Measurements from ENCODE around the gene CCDC177. TPM values are rescaled to one million over a fixed set of nuclear protein-coding genes. Genes with fewer than 3 reads are reported as not detected.

CCDC177 gene
- total and polyA plus RNA-seq, 4 donors: 0.01 TPM; not detected in 3

GRCh38 chr14:69613312-69614073 is 38.8 kb upstream of the CCDC177 start:
- WGBS, 2 donors: 45 to 69% methylated on average over 4 of the region's 4 CpGs
- Histone ChIP-seq H3K9ac (ENCODE audit: insufficient read depth in 1 of 2, low read length in 2 of 2) (peak overlapping the region in 1 of 2 donors; percentile 86), H3K4me1 (ENCODE audit: control insufficient read depth in 5 of 5, insufficient read depth in 5 of 5, low read length in 5 of 5) (peaks cover 9 to 58% (median 25%) of the 10 kb centered on the region in 5 donors), H3K27ac (ENCODE audit: low read depth in 1 of 2, low read length in 1 of 2) (peak overlapping the region in 1 of 2 donors; percentile 79), H3K27me3 (ENCODE audit: control insufficient read depth in 3 of 3, insufficient read depth in 3 of 3, low read length in 2 of 3) (no peaks in the 10 kb centered on the region), H3K9me3 (ENCODE audit: control insufficient read depth in 4 of 4, insufficient read depth in 3 of 4, low read length in 3 of 4) (no peaks in the 10 kb centered on the region), H3K36me3 (ENCODE audit: control insufficient read depth in 4 of 4, insufficient read depth in 4 of 4, low read length in 4 of 4) (no peaks in the 10 kb centered on the region), H3K4me3 (no peak overlapping the region)
- TF ChIP-seq, protein P1, sequence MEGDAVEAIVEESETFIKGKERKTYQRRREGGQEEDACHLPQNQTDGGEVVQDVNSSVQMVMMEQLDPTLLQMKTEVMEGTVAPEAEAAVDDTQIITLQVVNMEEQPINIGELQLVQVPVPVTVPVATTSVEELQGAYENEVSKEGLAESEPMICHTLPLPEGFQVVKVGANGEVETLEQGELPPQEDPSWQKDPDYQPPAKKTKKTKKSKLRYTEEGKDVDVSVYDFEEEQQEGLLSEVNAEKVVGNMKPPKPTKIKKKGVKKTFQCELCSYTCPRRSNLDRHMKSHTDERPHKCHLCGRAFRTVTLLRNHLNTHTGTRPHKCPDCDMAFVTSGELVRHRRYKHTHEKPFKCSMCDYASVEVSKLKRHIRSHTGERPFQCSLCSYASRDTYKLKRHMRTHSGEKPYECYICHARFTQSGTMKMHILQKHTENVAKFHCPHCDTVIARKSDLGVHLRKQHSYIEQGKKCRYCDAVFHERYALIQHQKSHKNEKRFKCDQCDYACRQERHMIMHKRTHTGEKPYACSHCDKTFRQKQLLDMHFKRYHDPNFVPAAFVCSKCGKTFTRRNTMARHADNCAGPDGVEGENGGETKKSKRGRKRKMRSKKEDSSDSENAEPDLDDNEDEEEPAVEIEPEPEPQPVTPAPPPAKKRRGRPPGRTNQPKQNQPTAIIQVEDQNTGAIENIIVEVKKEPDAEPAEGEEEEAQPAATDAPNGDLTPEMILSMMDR (IDR thresholded peaks at IDR 0.05; ENCODE audit: control extremely low read depth, extremely low read depth): no peak
- no peak for ATAC-seq (ENCODE audit: insufficient read depth, low FRiP score)
- peak in 1 of 3 donors; percentile 40 for DNase-seq

- peak overlapping the region; percentile 42 to 86 for H3K9ac ChIP-seq (ENCODE audit: insufficient read depth in 1 of 2, low read length in 2 of 2)
- peak in 1 of 3 donors; percentile 44 for DNase-seq
- ATAC-seq (ENCODE audit: insufficient read depth, low FRiP score): no peak
- H3K4me1 ChIP-seq (ENCODE audit: control insufficient read depth in 5 of 5, insufficient read depth in 5 of 5, low read length in 5 of 5): peaks cover 8 to 52% (median 25%) of the 10 kb centered on the region in 5 donors
- H3K36me3 ChIP-seq (ENCODE audit: control insufficient read depth in 4 of 4, insufficient read depth in 4 of 4, low read length in 4 of 4): no peaks in the 10 kb centered on the region
- 10 to 38% methylated on average over 2 of the region's 2 CpGs for WGBS, 2 donors
- TF ChIP-seq, protein P1 (IDR thresholded peaks at IDR 0.05; ENCODE audit: control extremely low read depth, extremely low read depth): no peak
- H3K27me3 ChIP-seq (ENCODE audit: control insufficient read depth in 3 of 3, insufficient read depth in 3 of 3, low read length in 2 of 3): no peaks in the 10 kb centered on the region
- no peaks in the 10 kb centered on the region for H3K9me3 ChIP-seq (ENCODE audit: control insufficient read depth in 4 of 4, insufficient read depth in 3 of 4, low read length in 3 of 4)
- H3K27ac ChIP-seq (ENCODE audit: low read depth in 1 of 2, low read length in 1 of 2): peak overlapping the region; percentile 99
- peak overlapping the region; percentile 90 for H3K4me3 ChIP-seq
Measured at GRCh38 chr14:69612783-69613130, 38.1 kb upstream of the CCDC177 start.

GRCh38 chr14:69612014-69612782 is 37.5 kb upstream of the CCDC177 start:
- ATAC-seq (ENCODE audit: insufficient read depth, low FRiP score) (no peak), DNase-seq (peak; percentile 33 to 57 (median 46))
- Histone ChIP-seq H3K36me3 (ENCODE audit: control insufficient read depth in 4 of 4, insufficient read depth in 4 of 4, low read length in 4 of 4) (no peaks in the 10 kb centered on the region), H3K9me3 (ENCODE audit: control insufficient read depth in 4 of 4, insufficient read depth in 3 of 4, low read length in 3 of 4) (no peaks in the 10 kb centered on the region), H3K4me1 (ENCODE audit: control insufficient read depth in 5 of 5, insufficient read depth in 5 of 5, low read length in 5 of 5) (peaks cover 8 to 47% (median 25%) of the 10 kb centered on the region in 5 donors), H3K27ac (ENCODE audit: low read depth in 1 of 2, low read length in 1 of 2) (peak overlapping the region; percentile 99), H3K27me3 (ENCODE audit: control insufficient read depth in 3 of 3, insufficient read depth in 3 of 3, low read length in 2 of 3) (no peaks in the 10 kb centered on the region), H3K9ac (ENCODE audit: insufficient read depth in 1 of 2, low read length in 2 of 2) (peak overlapping the region; percentile 42 to 86), H3K4me3 (peak overlapping the region; percentile 90)
- 1% methylated on average over 42 to 47 of the region's 47 CpGs for WGBS, 2 donors
- TF ChIP-seq, protein P1 (IDR thresholded peaks at IDR 0.05; ENCODE audit: control extremely low read depth, extremely low read depth): no peak
